ENCODE data around the gene TSG101.

GRCh38 chr11:18567081-18567480 lies 40.3 kb upstream of the TSG101 start:
- TF ChIP-seq POLR2A (IDR thresholded peaks at IDR 0.05; ENCODE audit: low read length) = no peak
- no peak for TF ChIP-seq GATA1 (IDR thresholded peaks at IDR 0.05; ENCODE audit: low read depth, low read length)

Data from erythroblast (primary cell).